PFSK-1 (cell line): ENCODE data around the gene JDP2.

Source experiments
- POLR2AphosphoS5 ChIP-seq: IDR thresholded peaks from 2 replicates; pipeline ENCODE4 v1.6.1; 2012; ENCODE audit warnings: low read depth, mild to moderate bottlenecking, control low read depth, low read length, moderate library complexity
- SIN3A ChIP-seq: IDR thresholded peaks from 2 replicates; pipeline ENCODE4 v1.6.1; 2012; ENCODE audit warnings: mild to moderate bottlenecking, low read length, moderate library complexity, borderline replicate concordance; ENCODE audit not compliant: insufficient read depth
- TAF1 ChIP-seq: IDR thresholded peaks from 2 replicates; pipeline ENCODE4 v1.6.1; 2012; ENCODE audit warnings: low read length, control low read depth, borderline replicate concordance; ENCODE audit not compliant: insufficient read depth
- TF ChIP-seq, protein P1 (sequence below), 2 experiments: IDR thresholded peaks; 2 replicates each; pipeline versions ENCODE4 v1.6.1 to v1.8.0; 2011 to 2012; ENCODE audit warnings: low read depth in 2 of 2, low read length in 2 of 2, control low read depth in 1 of 2, inconsistent platforms in 1 of 2, mild to moderate bottlenecking in 1 of 2, moderate library complexity in 1 of 2; ENCODE audit not compliant: insufficient read depth in 1 of 2

DNA sequence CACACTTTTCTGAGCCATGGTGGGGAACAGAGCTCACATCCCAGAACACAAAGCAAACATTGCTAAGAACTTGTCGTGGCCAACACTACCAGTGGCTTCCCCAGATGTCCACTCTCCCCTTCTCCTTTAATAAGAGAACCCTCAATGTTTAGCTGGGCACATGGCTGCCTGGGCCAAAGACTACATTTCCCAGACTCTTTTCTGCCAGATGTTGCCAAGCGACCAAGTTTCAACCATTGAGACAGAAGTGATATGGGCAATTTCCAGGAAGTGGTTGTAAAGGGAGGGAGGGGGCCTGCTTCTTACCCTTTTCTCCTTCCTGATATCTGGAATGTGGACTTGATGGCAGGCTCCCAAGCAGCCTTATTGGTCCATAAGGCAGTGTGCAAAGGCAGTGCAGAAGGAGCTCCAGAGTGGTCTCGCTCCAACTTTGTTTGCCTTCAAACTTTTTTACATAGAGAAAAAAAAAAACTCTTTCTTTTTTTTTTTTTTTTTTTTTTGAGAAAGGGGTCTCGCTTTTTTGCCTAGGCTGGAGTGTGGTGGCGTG lies 24.9 kb upstream of the JDP2 start:
- no peak for TF ChIP-seq POLR2AphosphoS5
- TF ChIP-seq, protein P1, sequence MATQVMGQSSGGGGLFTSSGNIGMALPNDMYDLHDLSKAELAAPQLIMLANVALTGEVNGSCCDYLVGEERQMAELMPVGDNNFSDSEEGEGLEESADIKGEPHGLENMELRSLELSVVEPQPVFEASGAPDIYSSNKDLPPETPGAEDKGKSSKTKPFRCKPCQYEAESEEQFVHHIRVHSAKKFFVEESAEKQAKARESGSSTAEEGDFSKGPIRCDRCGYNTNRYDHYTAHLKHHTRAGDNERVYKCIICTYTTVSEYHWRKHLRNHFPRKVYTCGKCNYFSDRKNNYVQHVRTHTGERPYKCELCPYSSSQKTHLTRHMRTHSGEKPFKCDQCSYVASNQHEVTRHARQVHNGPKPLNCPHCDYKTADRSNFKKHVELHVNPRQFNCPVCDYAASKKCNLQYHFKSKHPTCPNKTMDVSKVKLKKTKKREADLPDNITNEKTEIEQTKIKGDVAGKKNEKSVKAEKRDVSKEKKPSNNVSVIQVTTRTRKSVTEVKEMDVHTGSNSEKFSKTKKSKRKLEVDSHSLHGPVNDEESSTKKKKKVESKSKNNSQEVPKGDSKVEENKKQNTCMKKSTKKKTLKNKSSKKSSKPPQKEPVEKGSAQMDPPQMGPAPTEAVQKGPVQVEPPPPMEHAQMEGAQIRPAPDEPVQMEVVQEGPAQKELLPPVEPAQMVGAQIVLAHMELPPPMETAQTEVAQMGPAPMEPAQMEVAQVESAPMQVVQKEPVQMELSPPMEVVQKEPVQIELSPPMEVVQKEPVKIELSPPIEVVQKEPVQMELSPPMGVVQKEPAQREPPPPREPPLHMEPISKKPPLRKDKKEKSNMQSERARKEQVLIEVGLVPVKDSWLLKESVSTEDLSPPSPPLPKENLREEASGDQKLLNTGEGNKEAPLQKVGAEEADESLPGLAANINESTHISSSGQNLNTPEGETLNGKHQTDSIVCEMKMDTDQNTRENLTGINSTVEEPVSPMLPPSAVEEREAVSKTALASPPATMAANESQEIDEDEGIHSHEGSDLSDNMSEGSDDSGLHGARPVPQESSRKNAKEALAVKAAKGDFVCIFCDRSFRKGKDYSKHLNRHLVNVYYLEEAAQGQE (IDR thresholded peaks at IDR 0.05; ENCODE audit: insufficient read depth in 1 of 2, low read depth in 2 of 2, low read length in 2 of 2): no peak
- TF ChIP-seq TAF1: no peak
- no peak for TF ChIP-seq SIN3A
